ENCODE data around the gene ECEL1. TPM values are rescaled to one million over a fixed set of nuclear protein-coding genes. Genes with fewer than 3 reads are reported as not detected.
"Not testable (repeated sequence)": the region's sequence is repeated elsewhere in the genome, so short reads cannot be mapped to it uniquely, and the experiment has no call there.

Gene ECEL1
- total and polyA plus RNA-seq, 2 experiments from 2014 or later: 1.1 to 1.2 TPM

- Histone ChIP-seq H3K4me3 (no peak overlapping the region), H2AFZ (no peak overlapping the region), H3K27ac (no peak overlapping the region), H3K4me2 (no peak overlapping the region), H4K20me1 (ENCODE audit: insufficient read depth, poor library complexity, severe bottlenecking) (no peaks in the 10 kb centered on the region), H3K9me2 (replicated peaks; ENCODE audit: insufficient read depth) (no peaks in the 10 kb centered on the region), H3K36me3 (replicated peaks; ENCODE audit: insufficient read depth, low read depth) (no peaks in the 10 kb centered on the region), H3K4me1 (ENCODE audit: insufficient read depth) (no peaks in the 10 kb centered on the region), H3K79me2 (no peaks in the 10 kb centered on the region), H3K27me3 (no peaks in the 10 kb centered on the region), H3K9me3 (ENCODE audit: low read depth) (no peaks in the 10 kb centered on the region)
- no peak for TF ChIP-seq EZH2phosphoT487 (IDR thresholded peaks at IDR 0.05; ENCODE audit: low read depth, severe bottlenecking, unreplicated experiment)
- TF ChIP-seq, protein P1, sequence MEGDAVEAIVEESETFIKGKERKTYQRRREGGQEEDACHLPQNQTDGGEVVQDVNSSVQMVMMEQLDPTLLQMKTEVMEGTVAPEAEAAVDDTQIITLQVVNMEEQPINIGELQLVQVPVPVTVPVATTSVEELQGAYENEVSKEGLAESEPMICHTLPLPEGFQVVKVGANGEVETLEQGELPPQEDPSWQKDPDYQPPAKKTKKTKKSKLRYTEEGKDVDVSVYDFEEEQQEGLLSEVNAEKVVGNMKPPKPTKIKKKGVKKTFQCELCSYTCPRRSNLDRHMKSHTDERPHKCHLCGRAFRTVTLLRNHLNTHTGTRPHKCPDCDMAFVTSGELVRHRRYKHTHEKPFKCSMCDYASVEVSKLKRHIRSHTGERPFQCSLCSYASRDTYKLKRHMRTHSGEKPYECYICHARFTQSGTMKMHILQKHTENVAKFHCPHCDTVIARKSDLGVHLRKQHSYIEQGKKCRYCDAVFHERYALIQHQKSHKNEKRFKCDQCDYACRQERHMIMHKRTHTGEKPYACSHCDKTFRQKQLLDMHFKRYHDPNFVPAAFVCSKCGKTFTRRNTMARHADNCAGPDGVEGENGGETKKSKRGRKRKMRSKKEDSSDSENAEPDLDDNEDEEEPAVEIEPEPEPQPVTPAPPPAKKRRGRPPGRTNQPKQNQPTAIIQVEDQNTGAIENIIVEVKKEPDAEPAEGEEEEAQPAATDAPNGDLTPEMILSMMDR (IDR thresholded peaks at IDR 0.05; ENCODE audit: poor library complexity): no peak
- no peak for TF ChIP-seq EZH2 (IDR thresholded peaks at IDR 0.05; ENCODE audit: borderline replicate concordance)
- 82% methylated on average over 14 of the region's 14 CpGs for WGBS (ENCODE audit: low lambda C conversion rate, missing lambda C conversion rate)
- no peak for DNase-seq (ENCODE audit: low spot score)
Measured at GRCh38 chr2:232534940-232535651, 47.5 kb upstream of the ECEL1 start.

DNA sequence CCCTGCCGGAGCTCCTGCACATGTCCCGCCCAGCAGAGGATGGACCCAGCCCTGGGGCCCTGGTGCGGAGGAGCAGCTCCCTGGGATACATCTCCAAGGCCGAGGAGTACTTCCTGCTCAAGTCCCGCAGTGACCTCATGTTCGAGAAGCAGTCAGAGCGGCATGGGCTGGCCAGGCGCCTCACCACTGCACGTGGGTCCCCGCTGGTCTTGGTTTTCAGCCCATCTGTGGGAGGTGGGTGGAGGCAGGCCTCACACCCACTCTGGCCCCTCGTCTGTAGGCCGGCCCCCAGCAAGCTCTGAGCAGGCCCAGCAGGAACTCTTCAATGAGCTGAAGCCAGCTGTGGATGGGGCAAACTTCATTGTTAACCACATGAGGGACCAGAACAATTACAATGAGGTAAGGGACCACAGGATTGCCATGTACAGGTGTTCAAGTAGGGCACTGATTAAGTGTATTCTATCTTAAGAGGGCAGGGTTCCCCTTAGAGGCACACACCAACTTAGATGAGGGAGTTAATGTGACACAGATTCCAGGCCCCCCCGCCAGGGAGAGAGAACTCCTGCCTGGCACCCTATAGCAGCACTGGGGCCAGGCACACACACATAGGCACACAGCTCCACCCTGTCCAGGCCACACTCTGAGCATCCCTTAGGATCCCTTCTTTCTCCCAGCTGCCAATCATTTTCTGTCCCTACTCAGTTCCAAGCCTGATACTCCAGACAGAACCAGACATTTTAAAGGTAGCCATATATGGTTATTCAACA lies 46.5 kb upstream of the ECEL1 start:
- Histone ChIP-seq H4K20me1 (ENCODE audit: insufficient read depth, poor library complexity, severe bottlenecking) (no peaks in the 10 kb centered on the region), H3K79me2 (no peaks in the 10 kb centered on the region), H3K9me3 (ENCODE audit: low read depth) (no peaks in the 10 kb centered on the region), H3K4me2 (no peak overlapping the region), H3K9me2 (replicated peaks; ENCODE audit: insufficient read depth) (no peaks in the 10 kb centered on the region), H3K36me3 (replicated peaks; ENCODE audit: insufficient read depth, low read depth) (no peaks in the 10 kb centered on the region), H3K27ac (no peak overlapping the region), H3K4me3 (no peak overlapping the region), H2AFZ (no peak overlapping the region), H3K27me3 (no peaks in the 10 kb centered on the region), H3K4me1 (ENCODE audit: insufficient read depth) (no peaks in the 10 kb centered on the region)
- 89% methylated on average over 12 of the region's 13 CpGs for WGBS (ENCODE audit: low lambda C conversion rate, missing lambda C conversion rate)
- DNase-seq (ENCODE audit: low spot score): no peak
- TF ChIP-seq EZH2 (IDR thresholded peaks at IDR 0.05; ENCODE audit: borderline replicate concordance): no peak
- TF ChIP-seq, protein P1 (IDR thresholded peaks at IDR 0.05; ENCODE audit: poor library complexity): no peak
- TF ChIP-seq EZH2phosphoT487 (IDR thresholded peaks at IDR 0.05; ENCODE audit: low read depth, severe bottlenecking, unreplicated experiment): no peak

- 81% methylated on average over 7 of the region's 7 CpGs for WGBS (ENCODE audit: low lambda C conversion rate, missing lambda C conversion rate)
- not testable (repeated sequence) for H3K79me2 ChIP-seq; H3K4me2 ChIP-seq; H2AFZ ChIP-seq; H3K27ac ChIP-seq; H3K27me3 ChIP-seq; H3K9me3 ChIP-seq (ENCODE audit: low read depth); H3K4me3 ChIP-seq; H3K36me3 ChIP-seq (replicated peaks; ENCODE audit: insufficient read depth, low read depth); H4K20me1 ChIP-seq (ENCODE audit: insufficient read depth, poor library complexity, severe bottlenecking); DNase-seq (ENCODE audit: low spot score); H3K4me1 ChIP-seq (ENCODE audit: insufficient read depth); H3K9me2 ChIP-seq (replicated peaks; ENCODE audit: insufficient read depth)
Measured at GRCh38 chr2:232532821-232533220, 45.2 kb upstream of the ECEL1 start.

DNA sequence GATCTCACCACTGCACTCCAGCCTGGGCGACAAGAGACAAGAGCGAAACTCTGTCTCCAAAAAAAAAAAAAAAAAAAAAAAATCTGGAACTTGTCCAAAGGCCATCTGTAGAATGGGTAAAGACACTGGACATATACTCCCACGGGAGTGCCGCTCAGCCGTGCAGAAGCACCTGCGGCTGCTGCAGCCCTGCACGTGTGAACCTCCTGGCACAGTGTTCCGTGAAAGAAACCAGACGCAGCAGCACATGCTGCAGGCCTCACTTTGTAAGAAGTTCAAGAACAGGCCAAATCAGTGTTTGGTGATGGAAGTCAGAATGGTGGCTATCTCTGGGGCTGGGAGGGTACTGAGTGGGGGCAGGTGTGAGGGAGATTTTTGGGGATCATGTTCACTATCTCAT lies 44.8 kb upstream of the ECEL1 start:
- H3K4me3 ChIP-seq: no peak overlapping the region
- no peaks in the 10 kb centered on the region for H3K4me1 ChIP-seq (ENCODE audit: insufficient read depth)
- DNase-seq (ENCODE audit: low spot score): no peak
- WGBS (ENCODE audit: low lambda C conversion rate, missing lambda C conversion rate): 56% methylated on average over 9 of the region's 9 CpGs
- H3K9me2 ChIP-seq (replicated peaks; ENCODE audit: insufficient read depth): no peaks in the 10 kb centered on the region
- no peaks in the 10 kb centered on the region for H3K36me3 ChIP-seq (replicated peaks; ENCODE audit: insufficient read depth, low read depth)
- H3K4me2 ChIP-seq: no peak overlapping the region
- TF ChIP-seq EZH2 (IDR thresholded peaks at IDR 0.05; ENCODE audit: borderline replicate concordance) (no peak), EZH2phosphoT487 (IDR thresholded peaks at IDR 0.05; ENCODE audit: low read depth, severe bottlenecking, unreplicated experiment) (no peak)
- TF ChIP-seq, protein P1 (IDR thresholded peaks at IDR 0.05; ENCODE audit: poor library complexity): no peak
- H3K79me2 ChIP-seq: no peaks in the 10 kb centered on the region
- H3K27me3 ChIP-seq: no peaks in the 10 kb centered on the region
- no peak overlapping the region for H3K27ac ChIP-seq
- H4K20me1 ChIP-seq (ENCODE audit: insufficient read depth, poor library complexity, severe bottlenecking): no peaks in the 10 kb centered on the region
- no peaks in the 10 kb centered on the region for H3K9me3 ChIP-seq (ENCODE audit: low read depth)
- H2AFZ ChIP-seq: no peak overlapping the region
